GM12872 (cell line): ENCODE results near the gene PPP6R3.

Source experiments
- TF ChIP-seq, protein P1 (sequence below): IDR thresholded peaks from 3 replicates; pipeline ENCODE4 v1.5.1; 2011; ENCODE audit warnings: low read depth, mild to moderate bottlenecking, low read length, moderate library complexity; ENCODE audit not compliant: insufficient read depth

PPP6R3 gene

GRCh38 chr11:68664906-68665305 lies 204.4 kb downstream of the PPP6R3 start:
- TF ChIP-seq, protein P1, sequence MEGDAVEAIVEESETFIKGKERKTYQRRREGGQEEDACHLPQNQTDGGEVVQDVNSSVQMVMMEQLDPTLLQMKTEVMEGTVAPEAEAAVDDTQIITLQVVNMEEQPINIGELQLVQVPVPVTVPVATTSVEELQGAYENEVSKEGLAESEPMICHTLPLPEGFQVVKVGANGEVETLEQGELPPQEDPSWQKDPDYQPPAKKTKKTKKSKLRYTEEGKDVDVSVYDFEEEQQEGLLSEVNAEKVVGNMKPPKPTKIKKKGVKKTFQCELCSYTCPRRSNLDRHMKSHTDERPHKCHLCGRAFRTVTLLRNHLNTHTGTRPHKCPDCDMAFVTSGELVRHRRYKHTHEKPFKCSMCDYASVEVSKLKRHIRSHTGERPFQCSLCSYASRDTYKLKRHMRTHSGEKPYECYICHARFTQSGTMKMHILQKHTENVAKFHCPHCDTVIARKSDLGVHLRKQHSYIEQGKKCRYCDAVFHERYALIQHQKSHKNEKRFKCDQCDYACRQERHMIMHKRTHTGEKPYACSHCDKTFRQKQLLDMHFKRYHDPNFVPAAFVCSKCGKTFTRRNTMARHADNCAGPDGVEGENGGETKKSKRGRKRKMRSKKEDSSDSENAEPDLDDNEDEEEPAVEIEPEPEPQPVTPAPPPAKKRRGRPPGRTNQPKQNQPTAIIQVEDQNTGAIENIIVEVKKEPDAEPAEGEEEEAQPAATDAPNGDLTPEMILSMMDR = no peak
